ENCODE data around the gene SLC6A8.

SLC6A8 gene

GRCh38 chrX:153653556-153653955, 34.2 kb upstream of the SLC6A8 start:
- ATAC-seq (ENCODE audit: low read depth) (no peak), DNase-seq (ENCODE audit: low spot score) (no peak)
- no peak overlapping the region for H3K4me3 ChIP-seq (ENCODE audit: severe bottlenecking)
- no peaks in the 10 kb centered on the region for H3K27me3 ChIP-seq (ENCODE audit: insufficient read depth, poor library complexity, severe bottlenecking)
- H3K9me3 ChIP-seq (ENCODE audit: severe bottlenecking): no peaks in the 10 kb centered on the region
- H3K36me3 ChIP-seq (ENCODE audit: low read depth): no peaks in the 10 kb centered on the region
- TF ChIP-seq, protein P1, sequence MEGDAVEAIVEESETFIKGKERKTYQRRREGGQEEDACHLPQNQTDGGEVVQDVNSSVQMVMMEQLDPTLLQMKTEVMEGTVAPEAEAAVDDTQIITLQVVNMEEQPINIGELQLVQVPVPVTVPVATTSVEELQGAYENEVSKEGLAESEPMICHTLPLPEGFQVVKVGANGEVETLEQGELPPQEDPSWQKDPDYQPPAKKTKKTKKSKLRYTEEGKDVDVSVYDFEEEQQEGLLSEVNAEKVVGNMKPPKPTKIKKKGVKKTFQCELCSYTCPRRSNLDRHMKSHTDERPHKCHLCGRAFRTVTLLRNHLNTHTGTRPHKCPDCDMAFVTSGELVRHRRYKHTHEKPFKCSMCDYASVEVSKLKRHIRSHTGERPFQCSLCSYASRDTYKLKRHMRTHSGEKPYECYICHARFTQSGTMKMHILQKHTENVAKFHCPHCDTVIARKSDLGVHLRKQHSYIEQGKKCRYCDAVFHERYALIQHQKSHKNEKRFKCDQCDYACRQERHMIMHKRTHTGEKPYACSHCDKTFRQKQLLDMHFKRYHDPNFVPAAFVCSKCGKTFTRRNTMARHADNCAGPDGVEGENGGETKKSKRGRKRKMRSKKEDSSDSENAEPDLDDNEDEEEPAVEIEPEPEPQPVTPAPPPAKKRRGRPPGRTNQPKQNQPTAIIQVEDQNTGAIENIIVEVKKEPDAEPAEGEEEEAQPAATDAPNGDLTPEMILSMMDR (IDR thresholded peaks at IDR 0.05; ENCODE audit: poor library complexity, severe bottlenecking): no peak
- no peaks in the 10 kb centered on the region for H3K4me1 ChIP-seq (ENCODE audit: insufficient read depth, poor library complexity, severe bottlenecking)
- no peak overlapping the region for H3K27ac ChIP-seq (ENCODE audit: poor library complexity, severe bottlenecking)

GRCh38 chrX:153657161-153657560, 30.6 kb upstream of the SLC6A8 start:
- Histone ChIP-seq H3K4me1 (ENCODE audit: insufficient read depth, poor library complexity, severe bottlenecking) (no peaks in the 10 kb centered on the region), H3K36me3 (ENCODE audit: low read depth) (no peaks in the 10 kb centered on the region), H3K27me3 (ENCODE audit: insufficient read depth, poor library complexity, severe bottlenecking) (peaks cover 6% of the 10 kb centered on the region), H3K4me3 (ENCODE audit: severe bottlenecking) (no peak overlapping the region), H3K27ac (ENCODE audit: poor library complexity, severe bottlenecking) (no peak overlapping the region), H3K9me3 (ENCODE audit: severe bottlenecking) (no peaks in the 10 kb centered on the region)
- TF ChIP-seq, protein P1 (IDR thresholded peaks at IDR 0.05; ENCODE audit: poor library complexity, severe bottlenecking): no peak
- ATAC-seq (ENCODE audit: low read depth) (no peak), DNase-seq (ENCODE audit: low spot score) (no peak)

GRCh38 chrX:153659268-153659667, 28.5 kb upstream of the SLC6A8 start:
- Histone ChIP-seq H3K27me3 (ENCODE audit: insufficient read depth, poor library complexity, severe bottlenecking) (peaks cover 6% of the 10 kb centered on the region), H3K4me1 (ENCODE audit: insufficient read depth, poor library complexity, severe bottlenecking) (no peaks in the 10 kb centered on the region), H3K36me3 (ENCODE audit: low read depth) (no peaks in the 10 kb centered on the region), H3K27ac (ENCODE audit: poor library complexity, severe bottlenecking) (no peak overlapping the region), H3K4me3 (ENCODE audit: severe bottlenecking) (no peak overlapping the region), H3K9me3 (ENCODE audit: severe bottlenecking) (no peaks in the 10 kb centered on the region)
- ATAC-seq (ENCODE audit: low read depth) (no peak), DNase-seq (ENCODE audit: low spot score) (no peak)
- TF ChIP-seq, protein P1 (IDR thresholded peaks at IDR 0.05; ENCODE audit: poor library complexity, severe bottlenecking): no peak

DNA sequence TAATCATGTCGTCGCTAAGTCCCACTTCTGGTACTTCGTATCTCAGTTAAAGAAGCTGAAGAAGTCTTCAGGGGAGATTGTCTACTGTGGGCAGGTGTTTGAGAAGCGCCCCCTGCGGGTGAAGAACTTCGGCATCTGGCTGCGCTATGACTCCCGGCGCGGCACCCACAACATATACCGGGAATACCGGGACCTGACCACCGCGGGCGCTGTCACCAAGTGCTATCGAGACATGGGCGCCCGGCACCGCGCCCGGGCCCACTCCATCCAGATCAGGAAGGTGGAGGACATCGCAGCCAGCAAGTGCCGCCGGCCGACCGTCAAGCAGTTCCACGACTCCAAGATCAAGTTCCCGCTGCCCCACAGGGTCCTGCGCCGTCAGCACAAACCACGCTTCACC, 25.5 kb upstream of the SLC6A8 start:
- Histone ChIP-seq H3K27ac (ENCODE audit: poor library complexity, severe bottlenecking) (no peak overlapping the region), H3K9me3 (ENCODE audit: severe bottlenecking) (no peaks in the 10 kb centered on the region), H3K4me3 (ENCODE audit: severe bottlenecking) (no peak overlapping the region), H3K36me3 (ENCODE audit: low read depth) (no peaks in the 10 kb centered on the region), H3K4me1 (ENCODE audit: insufficient read depth, poor library complexity, severe bottlenecking) (no peaks in the 10 kb centered on the region), H3K27me3 (ENCODE audit: insufficient read depth, poor library complexity, severe bottlenecking) (peaks cover 6% of the 10 kb centered on the region)
- no peak for ATAC-seq (ENCODE audit: low read depth)
- TF ChIP-seq, protein P1 (IDR thresholded peaks at IDR 0.05; ENCODE audit: poor library complexity, severe bottlenecking): peak; percentile 25
- no peak for DNase-seq (ENCODE audit: low spot score)

DNA sequence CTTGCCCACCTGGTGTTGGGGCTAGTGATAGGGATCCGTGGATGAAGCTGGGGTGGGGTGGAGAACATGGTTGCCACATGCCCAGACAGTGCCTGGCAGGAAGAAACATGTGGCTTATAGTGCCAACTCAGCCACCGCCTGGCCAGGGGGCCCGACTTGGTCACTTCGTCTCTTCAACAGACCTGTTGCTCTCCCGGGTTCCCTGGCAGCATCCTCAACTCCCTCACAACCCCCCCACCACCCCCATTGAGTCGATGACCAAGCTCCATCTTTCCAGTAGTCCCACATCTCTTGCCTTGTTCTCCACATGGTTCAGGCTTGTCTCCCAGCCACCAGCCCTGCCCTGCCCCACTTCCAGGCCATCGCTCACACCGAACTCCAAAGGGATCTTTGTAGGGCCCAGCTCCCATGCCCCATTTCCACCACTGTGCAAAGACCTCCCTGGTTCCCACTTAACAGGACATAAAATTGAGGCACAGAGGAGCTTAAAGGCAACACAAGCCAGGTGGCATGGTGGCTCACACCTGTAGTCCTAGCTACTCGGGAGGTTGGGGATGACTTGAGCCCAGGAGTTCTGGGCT, 21.9 kb upstream of the SLC6A8 start:
- ATAC-seq (ENCODE audit: low read depth) (no peak), DNase-seq (ENCODE audit: low spot score) (no peak)
- H3K4me3 ChIP-seq (ENCODE audit: severe bottlenecking): no peak overlapping the region
- H3K27ac ChIP-seq (ENCODE audit: poor library complexity, severe bottlenecking): no peak overlapping the region
- TF ChIP-seq, protein P1 (IDR thresholded peaks at IDR 0.05; ENCODE audit: poor library complexity, severe bottlenecking): no peak
- peaks cover 6% of the 10 kb centered on the region for H3K27me3 ChIP-seq (ENCODE audit: insufficient read depth, poor library complexity, severe bottlenecking)
- no peaks in the 10 kb centered on the region for H3K9me3 ChIP-seq (ENCODE audit: severe bottlenecking)
- H3K4me1 ChIP-seq (ENCODE audit: insufficient read depth, poor library complexity, severe bottlenecking): no peaks in the 10 kb centered on the region
- H3K36me3 ChIP-seq (ENCODE audit: low read depth): no peaks in the 10 kb centered on the region
